HEK293T (cell line): ENCODE data around the gene FAM3C.

ENCODE experiments used
- BHLHE40 ChIP-seq: fragments of 450-650 bp; IDR thresholded peaks from 2 replicates; pipeline ENCODE4 v1.6.1; 2016; ENCODE audit warnings: mild to moderate bottlenecking, moderate library complexity, borderline replicate concordance
- FOXA1 ChIP-seq: fragments of 450-650 bp; IDR thresholded peaks from 2 replicates; pipeline ENCODE4 v1.6.1; 2016; ENCODE audit warnings: mild to moderate bottlenecking
- FOXM1 ChIP-seq: fragments of 450-650 bp; IDR thresholded peaks from 2 replicates; pipeline ENCODE4 v1.6.1; 2017; ENCODE audit warnings: mild to moderate bottlenecking, borderline replicate concordance
- SP1 ChIP-seq: fragments of 450-650 bp; IDR thresholded peaks from 2 replicates; pipeline ENCODE4 v1.6.1; 2017
- SUZ12 ChIP-seq: fragments of 450-650 bp; IDR thresholded peaks from 2 replicates; pipeline ENCODE4 v1.6.1; 2016; ENCODE audit warnings: mild to moderate bottlenecking
- TARDBP ChIP-seq: fragments of 450-650 bp; IDR thresholded peaks from 2 replicates; pipeline ENCODE4 v1.6.1; 2016
- TF ChIP-seq, protein P1 (sequence below): fragments of 450-650 bp; IDR thresholded peaks from 2 replicates; pipeline ENCODE4 v1.6.1; 2016

DNA sequence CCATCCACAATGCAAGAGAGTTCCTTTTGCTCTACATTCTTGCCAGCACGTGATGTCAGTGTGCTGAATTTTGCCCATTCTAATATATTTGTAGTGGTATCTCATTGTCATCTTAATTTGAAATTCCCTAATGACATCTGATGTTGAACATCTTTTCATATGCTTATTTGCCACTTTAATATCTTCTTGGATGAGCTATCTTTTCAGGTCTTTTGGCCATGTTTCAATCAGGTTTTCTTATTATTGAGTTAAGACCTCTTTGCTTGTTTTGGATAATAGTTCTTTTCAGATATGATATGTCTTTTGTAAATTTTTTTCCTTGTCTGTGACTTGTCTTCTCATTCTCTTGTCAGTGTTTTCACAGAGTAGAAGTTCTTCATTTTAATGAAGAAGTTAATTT, 20.4 kb upstream of the FAM3C start:
- TF ChIP-seq FOXM1 (no peak), SP1 (no peak), SUZ12 (no peak), TARDBP (no peak), BHLHE40 (no peak), FOXA1 (no peak)
- TF ChIP-seq, protein P1, sequence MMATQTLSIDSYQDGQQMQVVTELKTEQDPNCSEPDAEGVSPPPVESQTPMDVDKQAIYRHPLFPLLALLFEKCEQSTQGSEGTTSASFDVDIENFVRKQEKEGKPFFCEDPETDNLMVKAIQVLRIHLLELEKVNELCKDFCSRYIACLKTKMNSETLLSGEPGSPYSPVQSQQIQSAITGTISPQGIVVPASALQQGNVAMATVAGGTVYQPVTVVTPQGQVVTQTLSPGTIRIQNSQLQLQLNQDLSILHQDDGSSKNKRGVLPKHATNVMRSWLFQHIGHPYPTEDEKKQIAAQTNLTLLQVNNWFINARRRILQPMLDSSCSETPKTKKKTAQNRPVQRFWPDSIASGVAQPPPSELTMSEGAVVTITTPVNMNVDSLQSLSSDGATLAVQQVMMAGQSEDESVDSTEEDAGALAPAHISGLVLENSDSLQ: no peak
